Measurements from ENCODE around the gene ANTXR1.

DNA sequence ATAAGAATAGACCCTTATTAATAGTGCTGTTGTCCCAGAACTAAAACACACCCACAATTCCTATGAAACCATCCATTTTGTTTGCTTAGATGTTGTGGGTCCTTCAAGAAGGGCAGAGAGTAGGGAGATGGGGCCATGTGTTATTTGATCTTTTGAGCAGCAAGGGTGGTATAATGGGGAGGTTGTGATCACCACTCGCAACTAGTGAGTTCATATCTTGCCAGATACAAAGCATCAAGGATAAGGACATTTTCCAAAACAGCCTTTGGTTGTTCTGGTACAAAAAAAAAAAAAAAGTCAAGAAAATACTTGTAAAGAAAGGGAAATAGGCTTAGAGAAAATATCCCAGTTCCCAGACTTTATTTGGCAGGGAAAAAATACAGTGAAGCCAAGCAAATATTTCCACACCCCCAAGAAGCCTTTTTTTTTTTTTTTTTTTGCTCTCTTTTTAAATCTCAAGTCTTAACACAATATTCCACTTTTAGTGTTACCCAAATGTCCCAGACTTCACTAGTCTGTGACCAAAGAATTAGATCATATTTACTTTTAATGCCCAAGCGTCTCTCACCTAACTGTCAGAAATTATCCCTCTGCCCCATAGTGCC lies 54.1 kb downstream of the ANTXR1 start:
- TF ChIP-seq, protein P1, sequence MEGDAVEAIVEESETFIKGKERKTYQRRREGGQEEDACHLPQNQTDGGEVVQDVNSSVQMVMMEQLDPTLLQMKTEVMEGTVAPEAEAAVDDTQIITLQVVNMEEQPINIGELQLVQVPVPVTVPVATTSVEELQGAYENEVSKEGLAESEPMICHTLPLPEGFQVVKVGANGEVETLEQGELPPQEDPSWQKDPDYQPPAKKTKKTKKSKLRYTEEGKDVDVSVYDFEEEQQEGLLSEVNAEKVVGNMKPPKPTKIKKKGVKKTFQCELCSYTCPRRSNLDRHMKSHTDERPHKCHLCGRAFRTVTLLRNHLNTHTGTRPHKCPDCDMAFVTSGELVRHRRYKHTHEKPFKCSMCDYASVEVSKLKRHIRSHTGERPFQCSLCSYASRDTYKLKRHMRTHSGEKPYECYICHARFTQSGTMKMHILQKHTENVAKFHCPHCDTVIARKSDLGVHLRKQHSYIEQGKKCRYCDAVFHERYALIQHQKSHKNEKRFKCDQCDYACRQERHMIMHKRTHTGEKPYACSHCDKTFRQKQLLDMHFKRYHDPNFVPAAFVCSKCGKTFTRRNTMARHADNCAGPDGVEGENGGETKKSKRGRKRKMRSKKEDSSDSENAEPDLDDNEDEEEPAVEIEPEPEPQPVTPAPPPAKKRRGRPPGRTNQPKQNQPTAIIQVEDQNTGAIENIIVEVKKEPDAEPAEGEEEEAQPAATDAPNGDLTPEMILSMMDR (conservative IDR thresholded peaks at IDR 0.05): no peak
- no peak for TF ChIP-seq ZFX (IDR thresholded peaks at IDR 0.05)

Data from C4-2B (cell line).